GM12865 (cell line): ENCODE results near the gene PIGU.

Experiments used
- DNase-seq: peaks from one replicate; pipeline ENCODE4 v3.0.0; 2010; ENCODE audit warnings: low read depth
- H3K4me3 ChIP-seq: 2 replicates; pipeline ENCODE4 v1.5.1; 2011; ENCODE audit warnings: mild to moderate bottlenecking, low read depth, low read length, control low read depth
- CTCF ChIP-seq: IDR thresholded peaks from 2 replicates; pipeline ENCODE4 v1.5.1; 2011; ENCODE audit warnings: low read length, control low read depth, low read depth, inconsistent platforms; ENCODE audit not compliant: insufficient read depth; ENCODE audit errors: missing control alignments

PIGU gene

GRCh38 chr20:34581341-34582184 lies 95.3 kb downstream of the PIGU start:
- H3K4me3 ChIP-seq = no peak overlapping the region
- DNase-seq = peak; percentile 67
- TF ChIP-seq CTCF = no peak

GRCh38 chr20:34579979-34580940 lies 96.6 kb downstream of the PIGU start:
- TF ChIP-seq CTCF = no peak
- peak; percentile 78 for DNase-seq
- no peak overlapping the region for H3K4me3 ChIP-seq

- no peak overlapping the region for H3K4me3 ChIP-seq
- DNase-seq = no peak
- TF ChIP-seq CTCF = no peak
These were observed 97.5 kb downstream of the PIGU start for GRCh38 chr20:34579191-34579978.

- no peak for TF ChIP-seq CTCF
- DNase-seq = no peak
- no peak overlapping the region for H3K4me3 ChIP-seq
These were observed 98.4 kb downstream of the PIGU start for GRCh38 chr20:34578521-34578920.

- TF ChIP-seq CTCF = no peak
- no peak for DNase-seq
These were observed 98.9 kb downstream of the PIGU start for GRCh38 chr20:34578025-34578424.

GRCh38 chr20:34577061-34577460 lies 99.8 kb downstream of the PIGU start:
- no peak overlapping the region for H3K4me3 ChIP-seq
- no peak for TF ChIP-seq CTCF

More at GRCh38 chr20:34578025-34578424, 98.9 kb downstream of the PIGU start:
- H3K4me3 ChIP-seq = no peak overlapping the region

More at GRCh38 chr20:34577061-34577460, 99.8 kb downstream of the PIGU start:
- no peak for DNase-seq
